Kidney (tissue), 14 donors: ENCODE data around the gene LTA. TPM values are rescaled to one million over a fixed set of nuclear protein-coding genes. Genes with fewer than 3 reads are reported as not detected.

ENCODE experiments used
- DNase-seq, 5 donors: peaks; one replicate each; pipeline ENCODE4 v3.0.0-alpha.2; 2013 to 2020
- FAIRE-seq: peaks from 2 replicates; lab custom pipeline; 2012; peaks lifted over from hg19 to GRCh38; lab: Jason Lieb, UNC
- H3K27ac ChIP-seq, 2 donors: one replicate each; pipeline ENCODE4 v1.7.0; 2013; ENCODE audit warnings: low read depth in 2 of 2, low read length in 2 of 2, inconsistent platforms in 1 of 2
- H3K27me3 ChIP-seq: one replicate; pipeline ENCODE4 v1.7.1; 2013; ENCODE audit warnings: low read length, inconsistent platforms; ENCODE audit not compliant: control insufficient read depth, insufficient read depth
- H3K36me3 ChIP-seq, 3 donors: one replicate each; pipeline versions ENCODE4 v1.7.0 to v1.7.1; 2013; ENCODE audit warnings: low read length in 3 of 3, control low read depth in 1 of 3, inconsistent platforms in 1 of 3; ENCODE audit not compliant: insufficient read depth in 3 of 3, control insufficient read depth in 2 of 3
- H3K4me1 ChIP-seq, 3 donors: one replicate each; pipeline versions ENCODE4 v1.7.0 to v1.7.1; 2013; ENCODE audit warnings: low read length in 3 of 3, inconsistent platforms in 1 of 3, low read depth in 1 of 3; ENCODE audit not compliant: control insufficient read depth in 2 of 3, insufficient read depth in 2 of 3
- H3K4me3 ChIP-seq, 3 donors: one replicate each; pipeline versions ENCODE4 v1.7.0 to v1.8.1; 2013; ENCODE audit warnings: low read length in 3 of 3, control low read depth in 1 of 3, inconsistent platforms in 1 of 3
- H3K9ac ChIP-seq, 3 donors: one replicate each; pipeline versions ENCODE4 v1.7.0 to v1.7.1; 2013; ENCODE audit warnings: low read length in 3 of 3, control low read depth in 1 of 3, inconsistent platforms in 1 of 3
- H3K9me3 ChIP-seq, 3 donors: one replicate each; pipeline versions ENCODE4 v1.7.0 to v1.7.1; 2013; ENCODE audit warnings: low read length in 3 of 3, control low read depth in 1 of 3, inconsistent platforms in 1 of 3; ENCODE audit not compliant: control insufficient read depth in 2 of 3, insufficient read depth in 1 of 3
- intact Hi-C: fragments of 100-400 bp; cut with DNase I; formaldehyde crosslinking; loops from one replicate; pipeline ENCODE4 v1.11.1; 2022
- polyA plus RNA-seq: library from polyadenylated mRNA; stranded (reverse); fragments of 350-450 nt; fragmentation: Illumina TruSeq; extraction: RNeasy Lipid Tissue Mini Kit (QIAGEN cat#74804); gene quantifications from one replicate; pipeline ENCODE4 v1.2.3, GENCODE V29; 2014; ENCODE audit warnings: low read depth, low replicate concordance; ENCODE audit not compliant: insufficient read depth
- total RNA-seq: library from RNA; stranded (reverse); fragmentation: NEBNext Ultra II Directional; extraction: Animal tissue kit (Norgen Biotek cat#: 25700); gene quantifications from one replicate; pipeline ENCODE4 v1.2.1, GENCODE V29; 2021
- TF ChIP-seq, protein P1 (sequence below): IDR thresholded peaks from 3 replicates; pipeline ENCODE4 v1.5.1; 2012; ENCODE audit warnings: mild to moderate bottlenecking, moderate library complexity, borderline replicate concordance; ENCODE audit not compliant: insufficient read depth; ENCODE audit errors: extremely low read depth
- donor health status: control.
- donor health status: control.
- donor health status: control.
- donor health status: control.
- donor health status: control.
- donor health status: DM: yes; HTN: yes; CAD: no.
- donor health status: Normal renal cell carcinoma (clear cell type).

Gene LTA
- total and polyA plus RNA-seq, 2 donors from 2014 or later, result 0.35 TPM; not detected in 1

DNA sequence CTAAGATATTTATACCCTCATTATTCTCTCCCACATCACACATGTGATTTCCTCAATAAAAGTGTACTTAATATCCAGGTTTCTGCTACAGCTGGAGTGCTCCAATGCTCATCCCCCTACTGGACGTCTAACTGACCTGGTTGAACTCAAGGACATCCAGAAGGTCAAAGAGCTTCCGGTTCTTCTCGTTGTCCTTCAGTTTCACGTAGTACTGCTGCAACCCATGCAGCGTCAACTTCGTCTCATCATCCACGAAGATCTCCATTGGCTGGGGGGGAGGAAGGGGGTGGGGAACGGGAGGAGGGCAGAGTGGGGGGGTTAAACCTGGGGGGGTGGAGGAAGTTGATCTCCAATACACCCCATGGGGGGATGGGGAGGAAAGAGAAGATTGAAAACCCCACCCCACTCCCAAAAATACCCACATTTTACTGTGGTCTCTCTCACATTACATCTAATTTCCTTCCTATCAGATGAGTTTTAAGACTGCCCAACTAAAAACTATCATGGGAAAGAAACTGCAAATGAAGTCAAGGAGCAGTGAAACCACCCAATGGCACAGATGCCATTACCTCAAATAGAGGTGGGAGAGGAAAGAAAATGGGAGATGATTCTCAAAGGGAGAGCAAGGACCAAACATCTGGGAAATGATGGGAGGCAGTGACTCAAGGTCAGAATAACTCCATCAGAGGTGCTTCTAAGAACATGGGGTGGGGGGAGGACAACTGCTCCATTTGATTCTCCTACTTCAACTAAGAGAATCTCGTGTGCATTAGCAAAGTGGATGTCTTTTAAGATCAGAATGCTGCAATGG, 39.2 kb upstream of the LTA start:
- H3K9me3 ChIP-seq, result no peaks in the 10 kb centered on the region
- H3K4me1 ChIP-seq, result peaks cover 0 to 7% (median 0%) of the 10 kb centered on the region in 3 donors
- no peak overlapping the region for H3K27ac ChIP-seq
- no peak for FAIRE-seq
- TF ChIP-seq, protein P1, sequence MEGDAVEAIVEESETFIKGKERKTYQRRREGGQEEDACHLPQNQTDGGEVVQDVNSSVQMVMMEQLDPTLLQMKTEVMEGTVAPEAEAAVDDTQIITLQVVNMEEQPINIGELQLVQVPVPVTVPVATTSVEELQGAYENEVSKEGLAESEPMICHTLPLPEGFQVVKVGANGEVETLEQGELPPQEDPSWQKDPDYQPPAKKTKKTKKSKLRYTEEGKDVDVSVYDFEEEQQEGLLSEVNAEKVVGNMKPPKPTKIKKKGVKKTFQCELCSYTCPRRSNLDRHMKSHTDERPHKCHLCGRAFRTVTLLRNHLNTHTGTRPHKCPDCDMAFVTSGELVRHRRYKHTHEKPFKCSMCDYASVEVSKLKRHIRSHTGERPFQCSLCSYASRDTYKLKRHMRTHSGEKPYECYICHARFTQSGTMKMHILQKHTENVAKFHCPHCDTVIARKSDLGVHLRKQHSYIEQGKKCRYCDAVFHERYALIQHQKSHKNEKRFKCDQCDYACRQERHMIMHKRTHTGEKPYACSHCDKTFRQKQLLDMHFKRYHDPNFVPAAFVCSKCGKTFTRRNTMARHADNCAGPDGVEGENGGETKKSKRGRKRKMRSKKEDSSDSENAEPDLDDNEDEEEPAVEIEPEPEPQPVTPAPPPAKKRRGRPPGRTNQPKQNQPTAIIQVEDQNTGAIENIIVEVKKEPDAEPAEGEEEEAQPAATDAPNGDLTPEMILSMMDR, result no peak
- H3K27me3 ChIP-seq, result no peaks in the 10 kb centered on the region
- H3K36me3 ChIP-seq, result peaks cover 22 to 59% (median 39%) of the 10 kb centered on the region in 3 donors
- intact Hi-C loops, result no loop called here
- no peak overlapping the region for H3K4me3 ChIP-seq
- DNase-seq, result no peak
- no peak overlapping the region for H3K9ac ChIP-seq

DNA sequence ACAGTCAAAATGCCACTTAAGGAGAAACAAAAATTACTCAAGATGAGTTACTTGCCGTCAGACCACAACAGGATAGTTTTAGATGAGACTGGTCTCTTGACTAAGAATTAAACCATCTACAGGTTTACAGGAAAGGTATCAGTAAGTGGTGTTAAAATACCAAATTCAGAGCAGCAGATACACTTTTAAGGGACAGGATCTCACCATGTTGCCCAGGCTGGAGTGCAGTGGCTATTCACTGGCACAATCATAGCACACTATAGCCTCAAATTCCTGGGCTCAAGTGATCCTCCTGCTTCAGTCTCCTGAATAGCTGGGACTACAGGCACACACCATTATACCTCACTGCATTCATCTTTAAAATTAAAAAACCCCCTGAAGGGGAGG, 38.6 kb upstream of the LTA start:
- intact Hi-C loops, result no loop called here
- no peak overlapping the region for H3K9ac ChIP-seq
- H3K4me1 ChIP-seq, result peaks cover 0 to 7% (median 0%) of the 10 kb centered on the region in 3 donors
- peaks cover 24 to 64% (median 40%) of the 10 kb centered on the region in 3 donors for H3K36me3 ChIP-seq
- no peak overlapping the region for H3K27ac ChIP-seq
- no peaks in the 10 kb centered on the region for H3K27me3 ChIP-seq
- TF ChIP-seq, protein P1, result no peak
- FAIRE-seq (no peak), DNase-seq (no peak)
- H3K9me3 ChIP-seq, result no peaks in the 10 kb centered on the region
- no peak overlapping the region for H3K4me3 ChIP-seq

DNA sequence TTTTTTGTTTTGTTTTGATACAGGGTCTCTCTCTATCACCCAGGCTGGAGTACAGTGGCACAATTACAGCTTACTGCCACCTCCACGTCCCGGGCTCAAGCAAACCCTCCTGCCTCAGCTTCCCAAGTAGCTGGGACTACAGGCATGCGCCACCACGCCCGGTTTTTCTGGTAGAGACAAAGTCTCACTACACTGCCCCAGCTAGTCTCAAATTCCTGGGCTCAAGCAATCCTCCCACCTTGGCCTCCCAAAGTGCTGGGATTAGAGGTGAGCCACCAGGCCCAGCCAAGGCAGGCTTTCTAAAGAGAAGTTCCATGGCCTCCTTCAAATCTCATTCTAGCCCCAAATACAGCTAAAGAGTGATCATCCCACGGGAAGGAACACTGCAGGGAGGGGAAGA, 38.1 kb upstream of the LTA start:
- no peak overlapping the region for H3K4me3 ChIP-seq
- TF ChIP-seq, protein P1, result no peak
- H3K4me1 ChIP-seq, result peaks cover 1 to 12% (median 5%) of the 10 kb centered on the region in 3 donors
- no peaks in the 10 kb centered on the region for H3K9me3 ChIP-seq
- FAIRE-seq, result no peak
- no peak overlapping the region for H3K9ac ChIP-seq
- H3K27ac ChIP-seq, result no peak overlapping the region
- intact Hi-C loops, result no loop called here
- peaks cover 29 to 70% (median 45%) of the 10 kb centered on the region in 3 donors for H3K36me3 ChIP-seq
- no peaks in the 10 kb centered on the region for H3K27me3 ChIP-seq
- no peak for DNase-seq
